ENCODE measurements around the gene TMSB4X.

DNA sequence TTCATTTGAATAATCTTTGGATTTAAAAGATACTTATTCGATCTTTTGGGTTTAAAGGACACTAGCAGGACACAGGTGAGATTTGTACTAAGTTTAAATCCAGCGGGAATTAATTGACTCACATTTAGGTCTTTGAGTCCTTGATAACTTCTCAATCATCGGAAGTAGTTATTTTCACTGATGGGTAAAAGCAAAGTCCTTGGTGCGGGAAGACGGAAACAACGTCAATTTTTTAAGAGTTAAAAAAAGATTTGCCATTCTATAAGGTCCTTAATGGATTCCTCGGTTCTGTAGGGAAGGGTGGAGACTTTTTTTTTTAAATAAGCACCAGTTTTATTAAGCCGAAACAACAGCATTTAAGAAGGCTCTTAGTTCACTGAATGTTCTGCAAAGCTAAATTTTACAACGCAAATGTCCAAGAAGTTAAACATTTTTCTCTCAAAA is 2.9 kb downstream of the TMSB4X start:
- TF ChIP-seq, protein P1, sequence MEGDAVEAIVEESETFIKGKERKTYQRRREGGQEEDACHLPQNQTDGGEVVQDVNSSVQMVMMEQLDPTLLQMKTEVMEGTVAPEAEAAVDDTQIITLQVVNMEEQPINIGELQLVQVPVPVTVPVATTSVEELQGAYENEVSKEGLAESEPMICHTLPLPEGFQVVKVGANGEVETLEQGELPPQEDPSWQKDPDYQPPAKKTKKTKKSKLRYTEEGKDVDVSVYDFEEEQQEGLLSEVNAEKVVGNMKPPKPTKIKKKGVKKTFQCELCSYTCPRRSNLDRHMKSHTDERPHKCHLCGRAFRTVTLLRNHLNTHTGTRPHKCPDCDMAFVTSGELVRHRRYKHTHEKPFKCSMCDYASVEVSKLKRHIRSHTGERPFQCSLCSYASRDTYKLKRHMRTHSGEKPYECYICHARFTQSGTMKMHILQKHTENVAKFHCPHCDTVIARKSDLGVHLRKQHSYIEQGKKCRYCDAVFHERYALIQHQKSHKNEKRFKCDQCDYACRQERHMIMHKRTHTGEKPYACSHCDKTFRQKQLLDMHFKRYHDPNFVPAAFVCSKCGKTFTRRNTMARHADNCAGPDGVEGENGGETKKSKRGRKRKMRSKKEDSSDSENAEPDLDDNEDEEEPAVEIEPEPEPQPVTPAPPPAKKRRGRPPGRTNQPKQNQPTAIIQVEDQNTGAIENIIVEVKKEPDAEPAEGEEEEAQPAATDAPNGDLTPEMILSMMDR (IDR thresholded peaks at IDR 0.05; ENCODE audit: extremely low read depth in 1 of 2, insufficient read depth in 1 of 2, low read depth in 1 of 2, low read length in 2 of 2) = no peak
- TF ChIP-seq POLR2AphosphoS5 (IDR thresholded peaks at IDR 0.05; ENCODE audit: insufficient read depth, low read depth, low read length) = no peak
- TF ChIP-seq POLR2A (IDR thresholded peaks at IDR 0.05; ENCODE audit: low read depth, low read length) = no peak
- TF ChIP-seq, protein P2, sequence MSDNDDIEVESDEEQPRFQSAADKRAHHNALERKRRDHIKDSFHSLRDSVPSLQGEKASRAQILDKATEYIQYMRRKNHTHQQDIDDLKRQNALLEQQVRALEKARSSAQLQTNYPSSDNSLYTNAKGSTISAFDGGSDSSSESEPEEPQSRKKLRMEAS (IDR thresholded peaks at IDR 0.05; ENCODE audit: insufficient read depth, insufficient read length) = no peak
- TF ChIP-seq MYC (IDR thresholded peaks at IDR 0.05; ENCODE audit: low read depth, low read length) = no peak
- no peak for TF ChIP-seq GATA2 (IDR thresholded peaks at IDR 0.05; ENCODE audit: insufficient read depth, insufficient read length, low read depth, low read length)
- no peak for TF ChIP-seq EZH2 (IDR thresholded peaks at IDR 0.05; ENCODE audit: borderline replicate concordance, low read depth, low read length, severe bottlenecking)

All from endothelial cell of umbilical vein (primary cell).